Left lung (tissue), 10 donors: Measurements from ENCODE around the gene CAMTA1. TPM values are rescaled to one million over a fixed set of nuclear protein-coding genes. Genes with fewer than 3 reads are reported as not detected.
A peak's percentile ranks its signal among the peaks of the same experiment; 100 is the strongest.

Source experiments
- ATAC-seq: fragments of 200-7000 bp; cut with Tn5 transposase; one replicate; pipeline ENCODE4 v1.9.1; 2020; ENCODE audit warnings: moderate library complexity
- DNase-seq, 4 donors: peaks; one replicate each; pipeline ENCODE4 v3.0.0-alpha.2; 2013 to 2020
- H3K27ac ChIP-seq, 2 donors: fragments of 200-600 bp; sonication (generic) in 1 of 2; one replicate each; pipeline versions ENCODE4 v1.5.0 to v1.8.0; 2020 to 2021
- H3K27me3 ChIP-seq, 2 donors: fragments of 200-600 bp; sonication (generic) in 1 of 2; one replicate each; pipeline versions ENCODE4 v1.5.0 to v1.8.0; 2020 to 2021
- H3K36me3 ChIP-seq, 2 donors: fragments of 200-600 bp; sonication (generic) in 1 of 2; one replicate each; pipeline versions ENCODE4 v1.5.0 to v1.8.0; 2020 to 2021
- H3K4me1 ChIP-seq, 2 donors: fragments of 200-600 bp; one replicate each; pipeline ENCODE4 v1.8.0; 2021
- H3K4me3 ChIP-seq, 2 donors: fragments of 200-600 bp; sonication (generic) in 1 of 2; one replicate each; pipeline versions ENCODE4 v1.5.0 to v1.8.0; 2020 to 2021; ENCODE audit warnings: mild to moderate bottlenecking in 1 of 2
- H3K9me3 ChIP-seq, 2 donors: fragments of 200-600 bp; sonication (generic) in 1 of 2; one replicate each; pipeline versions ENCODE4 v1.5.0 to v1.8.0; 2020 to 2021
- intact Hi-C, 2 donors: fragments of 100-400 bp; cut with DNase I; formaldehyde crosslinking; loops; one replicate each; pipeline versions ENCODE4 v1.11.2 to v1.14.2; 2022
- polyA plus RNA-seq, 6 donors: library from polyadenylated mRNA; unstranded; fragments of 120-200 nt; gene quantifications; one replicate each; pipeline ENCODE4 v1.2.1, GENCODE V29; 2013; ENCODE audit not compliant: insufficient read length in 6 of 6
- total RNA-seq, 2 donors: library from RNA; stranded (reverse); fragmentation: NEBNext Ultra II Directional; extraction: Animal tissue kit (Norgen Biotek cat#: 25700); gene quantifications; one replicate each; pipeline ENCODE4 v1.2.1, GENCODE V29; 2021
- TF ChIP-seq, protein P1 (sequence below), 2 donors: fragments of 200-600 bp; sonication (generic) in 1 of 2; IDR thresholded peaks; one replicate each; pipeline versions ENCODE4 v1.5.0 to v1.8.0; 2021; ENCODE audit warnings: antibody characterized with exemption in 2 of 2
- donor health status: DM: no; HTN: yes; CAD: no.
- donor health status: DM: no; HTN: no; CAD: no.

The CAMTA1 gene
- total and polyA plus RNA-seq, 8 donors, result 42.7 to 69.1 (median 49.4) TPM

DNA sequence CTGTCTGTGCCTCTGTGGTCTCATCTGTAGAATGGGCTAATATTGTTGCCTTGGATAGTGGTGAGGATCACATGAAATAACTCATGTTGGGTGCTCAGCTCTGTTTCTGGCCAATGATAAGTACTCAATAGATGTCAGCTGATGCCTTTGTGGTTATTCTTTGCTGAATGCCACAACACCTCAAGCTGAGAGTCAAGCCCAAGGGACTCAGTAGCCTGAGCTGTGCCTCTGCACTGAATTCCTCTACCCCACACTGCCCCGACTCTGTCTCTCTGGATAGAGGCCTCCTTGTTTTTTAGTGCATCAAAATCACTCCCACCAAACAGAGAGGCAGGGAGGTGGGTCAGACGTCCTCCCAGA lies 789.8 kb downstream of the CAMTA1 start:
- TF ChIP-seq, protein P1, sequence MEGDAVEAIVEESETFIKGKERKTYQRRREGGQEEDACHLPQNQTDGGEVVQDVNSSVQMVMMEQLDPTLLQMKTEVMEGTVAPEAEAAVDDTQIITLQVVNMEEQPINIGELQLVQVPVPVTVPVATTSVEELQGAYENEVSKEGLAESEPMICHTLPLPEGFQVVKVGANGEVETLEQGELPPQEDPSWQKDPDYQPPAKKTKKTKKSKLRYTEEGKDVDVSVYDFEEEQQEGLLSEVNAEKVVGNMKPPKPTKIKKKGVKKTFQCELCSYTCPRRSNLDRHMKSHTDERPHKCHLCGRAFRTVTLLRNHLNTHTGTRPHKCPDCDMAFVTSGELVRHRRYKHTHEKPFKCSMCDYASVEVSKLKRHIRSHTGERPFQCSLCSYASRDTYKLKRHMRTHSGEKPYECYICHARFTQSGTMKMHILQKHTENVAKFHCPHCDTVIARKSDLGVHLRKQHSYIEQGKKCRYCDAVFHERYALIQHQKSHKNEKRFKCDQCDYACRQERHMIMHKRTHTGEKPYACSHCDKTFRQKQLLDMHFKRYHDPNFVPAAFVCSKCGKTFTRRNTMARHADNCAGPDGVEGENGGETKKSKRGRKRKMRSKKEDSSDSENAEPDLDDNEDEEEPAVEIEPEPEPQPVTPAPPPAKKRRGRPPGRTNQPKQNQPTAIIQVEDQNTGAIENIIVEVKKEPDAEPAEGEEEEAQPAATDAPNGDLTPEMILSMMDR (IDR thresholded peaks at IDR 0.05), result no peak
- intact Hi-C loops, result no loop called here
- Histone ChIP-seq H3K9me3 (no peaks in the 10 kb centered on the region), H3K36me3 (no peaks in the 10 kb centered on the region), H3K4me3 (no peak overlapping the region), H3K27me3 (no peaks in the 10 kb centered on the region), H3K4me1 (peaks cover 0 to 4% of the 10 kb centered on the region in 2 donors), H3K27ac (peak overlapping the region in 1 of 2 donors; percentile 7)
- no peak for DNase-seq
- no peak for ATAC-seq

DNA sequence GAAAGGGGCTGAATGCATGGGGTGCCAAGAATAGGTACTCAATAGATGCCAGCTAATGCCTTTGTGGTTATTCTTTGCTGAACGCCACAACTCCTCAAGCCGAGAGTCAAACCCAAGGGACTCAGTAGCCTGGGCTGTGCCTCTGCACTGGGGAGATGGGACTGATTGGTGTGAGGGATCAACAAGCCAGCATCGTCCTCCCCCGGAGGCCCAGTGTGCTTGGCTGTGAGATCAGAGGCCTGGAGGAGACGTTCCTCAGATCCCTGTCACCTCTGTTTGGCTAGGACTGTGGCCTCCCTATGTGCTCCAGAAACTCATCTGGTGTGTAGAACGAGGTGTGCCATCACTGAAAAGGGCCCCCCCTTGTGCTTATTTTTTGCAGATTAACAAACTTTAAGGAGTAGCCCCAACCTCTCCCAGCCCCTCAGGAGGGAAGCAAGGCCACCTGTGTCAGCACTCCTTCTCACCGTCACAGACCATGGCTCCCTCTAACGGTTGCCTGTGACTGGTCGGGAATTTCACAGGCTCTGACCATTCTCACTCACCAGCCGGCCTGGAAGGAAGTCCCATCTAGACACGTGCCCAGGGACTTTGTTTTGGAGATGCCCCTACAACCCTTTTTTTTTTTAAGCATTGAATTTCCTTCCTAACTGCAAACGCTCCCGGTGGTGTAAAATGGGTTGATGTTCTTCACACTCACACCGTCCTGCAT lies 791.8 kb downstream of the CAMTA1 start:
- Histone ChIP-seq H3K27ac (no peak overlapping the region), H3K4me1 (peaks cover 0 to 4% of the 10 kb centered on the region in 2 donors), H3K4me3 (no peak overlapping the region), H3K36me3 (no peaks in the 10 kb centered on the region), H3K9me3 (no peaks in the 10 kb centered on the region), H3K27me3 (no peaks in the 10 kb centered on the region)
- DNase-seq (peak in 2 of 4 donors; percentile 22 to 45), ATAC-seq (no peak)
- intact Hi-C loops, result no loop called here
- TF ChIP-seq, protein P1 (IDR thresholded peaks at IDR 0.05), result no peak

DNA sequence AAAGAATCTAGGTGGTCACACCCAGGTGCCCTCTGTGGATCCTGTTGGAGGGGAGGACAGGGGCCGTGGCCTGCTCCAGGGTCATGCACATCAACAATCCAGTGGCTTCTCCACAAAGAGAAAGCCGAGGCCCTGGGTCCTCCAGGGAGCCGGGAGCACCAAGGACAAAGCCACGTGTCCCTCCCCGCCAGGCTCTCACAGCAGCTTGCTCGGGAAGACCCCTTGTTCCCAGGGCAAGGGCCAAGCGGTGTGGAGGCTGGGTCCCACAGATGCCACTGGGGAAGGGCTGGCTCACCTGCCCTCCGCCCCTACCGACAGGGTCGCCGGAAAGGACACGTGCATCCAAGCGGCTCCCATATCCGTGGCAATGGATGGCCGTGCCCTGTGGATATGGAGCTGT lies 793.0 kb downstream of the CAMTA1 start:
- TF ChIP-seq, protein P1 (IDR thresholded peaks at IDR 0.05), result no peak
- intact Hi-C loops, result no loop called here
- Histone ChIP-seq H3K4me1 (peaks cover 0 to 4% of the 10 kb centered on the region in 2 donors), H3K4me3 (no peak overlapping the region), H3K36me3 (no peaks in the 10 kb centered on the region), H3K27ac (no peak overlapping the region), H3K27me3 (no peaks in the 10 kb centered on the region), H3K9me3 (no peaks in the 10 kb centered on the region)
- DNase-seq (peak in 2 of 4 donors; percentile 29 to 57), ATAC-seq (no peak)

DNA sequence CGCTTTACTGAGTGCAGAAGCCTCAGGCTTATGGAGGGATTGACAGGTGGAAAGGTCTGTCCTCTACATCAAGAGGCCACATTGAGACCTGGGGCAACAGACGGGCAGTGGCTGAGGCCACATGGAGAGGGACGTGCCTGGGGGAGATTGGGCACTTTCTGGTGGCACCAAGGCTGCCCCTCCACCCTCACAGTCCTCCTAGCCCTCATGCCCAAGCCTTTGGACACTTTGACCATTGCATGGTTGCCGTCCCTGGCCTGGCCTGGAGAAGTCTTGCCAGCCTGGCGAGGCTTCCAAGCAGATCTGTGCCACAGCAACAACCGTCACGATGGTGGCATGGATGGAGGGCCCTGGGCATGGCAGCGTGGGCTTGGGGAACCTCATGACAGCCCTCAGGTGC lies 793.8 kb downstream of the CAMTA1 start:
- ATAC-seq, result no peak
- no peaks in the 10 kb centered on the region for H3K27me3 ChIP-seq
- intact Hi-C loops, result no loop called here
- H3K4me1 ChIP-seq, result peaks cover 0 to 4% of the 10 kb centered on the region in 2 donors
- no peak overlapping the region for H3K4me3 ChIP-seq
- H3K36me3 ChIP-seq, result no peaks in the 10 kb centered on the region
- TF ChIP-seq, protein P1 (IDR thresholded peaks at IDR 0.05), result no peak
- H3K27ac ChIP-seq, result no peak overlapping the region
- no peaks in the 10 kb centered on the region for H3K9me3 ChIP-seq
- DNase-seq, result peak in 2 of 4 donors; percentile 14 to 49

DNA sequence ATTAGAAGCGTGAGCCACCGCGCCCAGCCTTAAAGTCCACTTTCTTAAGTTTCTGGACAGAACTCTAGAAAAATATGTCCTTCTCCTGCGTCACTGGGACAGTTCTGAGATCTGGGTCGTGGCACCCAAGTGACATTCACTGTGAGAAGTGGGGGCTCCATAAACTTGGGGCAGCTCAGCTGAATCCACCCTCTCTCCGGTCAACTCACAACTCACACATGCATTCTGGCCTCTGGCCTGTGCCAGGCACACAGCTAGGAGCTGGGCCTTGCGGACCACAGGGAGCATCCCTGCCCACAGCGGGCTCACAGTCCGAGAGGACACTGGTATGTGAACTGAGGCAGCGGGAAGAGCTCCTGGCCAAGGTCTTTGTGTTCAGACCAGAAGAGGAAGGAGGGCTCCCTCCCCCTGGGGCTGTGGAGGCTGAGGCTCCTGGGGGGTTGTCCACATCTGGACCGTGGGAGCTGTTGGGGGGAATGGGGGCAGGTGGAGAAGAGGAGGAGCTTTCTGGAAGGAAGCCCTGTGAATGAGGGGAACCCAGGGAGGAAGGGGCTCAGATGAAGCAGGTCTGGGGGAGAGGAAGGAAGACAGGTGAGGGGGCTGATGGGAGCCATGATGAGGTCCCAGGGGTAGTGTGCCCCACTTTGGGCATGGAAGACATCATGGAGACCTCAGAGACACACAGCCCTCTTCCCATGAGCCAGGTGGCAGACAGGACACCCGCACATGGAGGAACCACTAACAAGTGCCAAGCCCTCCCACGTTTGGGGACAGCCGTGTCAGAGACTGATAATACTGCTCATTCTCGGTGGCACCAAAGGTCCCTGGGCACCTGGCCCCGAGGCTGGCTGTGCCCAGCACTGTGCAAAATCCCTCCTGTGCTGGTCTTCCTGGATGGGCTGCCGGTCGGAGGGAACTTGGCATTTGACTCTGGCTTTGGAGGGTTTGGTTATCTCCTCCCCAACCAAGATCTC lies 794.9 kb downstream of the CAMTA1 start:
- DNase-seq (peak in 2 of 4 donors; percentile 25 to 45), ATAC-seq (no peak)
- Histone ChIP-seq H3K27ac (no peak overlapping the region), H3K4me1 (no peaks in the 10 kb centered on the region), H3K27me3 (no peaks in the 10 kb centered on the region), H3K9me3 (no peaks in the 10 kb centered on the region), H3K36me3 (no peaks in the 10 kb centered on the region), H3K4me3 (no peak overlapping the region)
- intact Hi-C loops, result no loop called here
- TF ChIP-seq, protein P1 (IDR thresholded peaks at IDR 0.05), result no peak
